Endothelial cell of coronary artery (primary cell): ENCODE measurements around the gene CLOCK. TPM values are rescaled to one million over a fixed set of nuclear protein-coding genes. Genes with fewer than 3 reads are reported as not detected.

Experiments
- total RNA-seq: library from RNA; depleted of rRNA; stranded (reverse); fragments of >200 nt; gene quantifications from 2 replicates; pipeline ENCODE4 v1.2.3, GENCODE V29; 2014

The CLOCK gene, protein sequence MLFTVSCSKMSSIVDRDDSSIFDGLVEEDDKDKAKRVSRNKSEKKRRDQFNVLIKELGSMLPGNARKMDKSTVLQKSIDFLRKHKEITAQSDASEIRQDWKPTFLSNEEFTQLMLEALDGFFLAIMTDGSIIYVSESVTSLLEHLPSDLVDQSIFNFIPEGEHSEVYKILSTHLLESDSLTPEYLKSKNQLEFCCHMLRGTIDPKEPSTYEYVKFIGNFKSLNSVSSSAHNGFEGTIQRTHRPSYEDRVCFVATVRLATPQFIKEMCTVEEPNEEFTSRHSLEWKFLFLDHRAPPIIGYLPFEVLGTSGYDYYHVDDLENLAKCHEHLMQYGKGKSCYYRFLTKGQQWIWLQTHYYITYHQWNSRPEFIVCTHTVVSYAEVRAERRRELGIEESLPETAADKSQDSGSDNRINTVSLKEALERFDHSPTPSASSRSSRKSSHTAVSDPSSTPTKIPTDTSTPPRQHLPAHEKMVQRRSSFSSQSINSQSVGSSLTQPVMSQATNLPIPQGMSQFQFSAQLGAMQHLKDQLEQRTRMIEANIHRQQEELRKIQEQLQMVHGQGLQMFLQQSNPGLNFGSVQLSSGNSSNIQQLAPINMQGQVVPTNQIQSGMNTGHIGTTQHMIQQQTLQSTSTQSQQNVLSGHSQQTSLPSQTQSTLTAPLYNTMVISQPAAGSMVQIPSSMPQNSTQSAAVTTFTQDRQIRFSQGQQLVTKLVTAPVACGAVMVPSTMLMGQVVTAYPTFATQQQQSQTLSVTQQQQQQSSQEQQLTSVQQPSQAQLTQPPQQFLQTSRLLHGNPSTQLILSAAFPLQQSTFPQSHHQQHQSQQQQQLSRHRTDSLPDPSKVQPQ
- total RNA-seq: 16.7 and 18.8 TPM in 2 replicates

DNA sequence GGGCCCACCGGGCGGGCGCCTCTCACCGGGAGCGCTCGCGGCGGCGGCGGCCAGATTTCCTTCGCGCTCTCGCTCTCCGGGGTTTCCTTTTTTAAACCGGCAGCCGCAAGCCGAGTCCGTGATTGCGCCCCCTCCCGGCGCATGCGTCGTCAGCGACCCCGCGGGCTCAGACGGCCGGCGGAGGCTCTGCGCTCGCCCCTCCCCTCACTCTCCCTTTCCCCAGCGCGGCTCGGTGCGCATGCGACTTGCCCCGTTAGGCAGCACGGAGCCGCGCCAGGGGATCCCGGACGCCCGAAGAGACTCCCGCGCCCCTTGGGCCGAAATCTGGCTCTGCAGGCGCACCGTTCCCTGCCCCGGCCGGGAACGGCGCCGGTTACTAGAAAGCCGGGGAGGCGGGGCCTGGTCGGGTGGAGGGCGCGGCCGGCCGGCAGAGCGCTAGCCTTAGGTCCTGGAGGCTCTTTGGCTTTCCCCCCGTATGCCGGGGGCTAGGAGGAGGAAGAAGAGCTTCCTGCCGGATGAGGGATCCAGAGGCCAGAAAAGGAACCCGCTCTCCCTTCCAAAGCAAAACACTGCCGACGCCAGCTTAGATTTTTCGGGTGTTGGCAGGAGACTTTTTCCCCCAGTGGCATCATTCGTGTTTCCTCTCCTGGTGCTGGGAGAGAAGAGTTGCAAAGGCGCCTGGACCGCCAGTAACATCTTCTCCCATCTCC, at the start of gene CLOCK:
CLOCK (minus strand) TSS at position 154 of the 710 bp plus-strand sequence. CDS start 64,124 bp downstream, outside the sequence.

DNA sequence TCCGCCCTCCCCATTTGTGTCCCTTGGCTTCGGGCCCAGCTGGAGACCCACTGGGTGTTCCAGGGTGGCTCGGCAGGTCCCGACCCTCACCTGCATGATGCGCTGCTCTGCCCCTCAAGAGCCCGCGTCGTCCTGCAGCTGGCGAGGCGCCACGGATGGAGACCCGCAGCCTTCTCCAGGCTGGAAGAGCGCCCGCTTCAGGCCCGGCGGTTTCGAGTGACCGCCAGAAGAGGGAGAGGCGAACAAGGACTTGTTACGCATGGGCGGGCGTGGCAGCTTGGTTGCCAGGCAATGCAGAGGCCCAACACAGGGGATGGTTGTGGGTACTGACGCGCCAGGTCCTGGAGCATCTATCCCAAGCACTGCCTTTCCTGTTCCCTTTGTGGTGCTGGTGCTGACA, 45.3 kb upstream of the CLOCK start, which contains the start of gene PDCL2:
PDCL2 (minus strand) TSS at position 232 of the 400 bp plus-strand sequence; CDS start at position 96, 136 bp downstream.

DNA sequence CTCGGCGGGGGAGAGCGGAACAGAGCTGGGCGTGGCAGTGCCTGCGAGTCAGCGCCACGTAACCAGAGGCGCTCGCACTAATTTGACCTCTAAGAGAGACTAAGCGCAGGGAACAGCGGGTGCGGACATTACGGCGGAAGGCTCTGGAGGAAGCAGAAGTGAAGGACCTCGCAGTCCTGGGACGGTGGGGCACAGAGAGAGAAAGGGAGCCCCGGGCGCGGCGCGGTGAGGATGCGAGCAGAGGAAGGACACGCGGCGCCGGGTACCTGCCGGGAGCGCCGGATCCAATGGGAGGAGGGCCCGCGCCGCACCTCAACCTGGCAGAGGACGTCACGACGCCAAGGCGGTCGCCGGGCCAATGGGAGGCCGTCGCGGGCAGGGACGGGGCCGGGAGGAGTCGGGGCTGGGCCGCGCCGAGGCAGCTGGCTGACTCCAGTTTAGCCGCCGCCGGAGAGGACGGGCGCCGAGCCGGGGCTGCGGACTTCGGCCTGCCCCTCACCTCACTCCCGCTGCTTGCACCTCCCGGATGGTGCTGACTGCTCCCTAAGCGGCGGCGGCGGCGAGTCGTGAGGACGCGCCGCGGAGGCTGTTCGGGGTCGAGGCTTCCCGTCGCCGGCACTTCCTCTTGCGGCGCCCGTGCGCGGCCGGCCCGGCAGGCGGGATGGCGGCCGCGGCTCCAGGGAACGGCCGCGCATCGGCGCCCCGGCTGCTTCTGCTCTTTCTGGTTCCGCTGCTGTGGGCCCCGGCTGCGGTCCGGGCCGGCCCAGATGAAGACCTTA, 151.0 kb downstream of the CLOCK start, which contains the start of gene TMEM165:
TMEM165 (plus strand) TSS at position 429 of the 779 bp plus-strand sequence; CDS start at position 662, 233 bp downstream.

Other genes with a start within 250 kb of the CLOCK start
- gene SRD5A3, start 200.7 kb downstream of the CLOCK start, total RNA-seq: 9.4 and 11.2 TPM in 2 replicates
- 111 and 142 TPM in 2 replicates for gene TMEM165, start 151.0 kb downstream of the CLOCK start, total RNA-seq
- not detected in 2 replicates for gene PDCL2, start 45.3 kb upstream of the CLOCK start, total RNA-seq
- 0.09 and 0.72 TPM in 2 replicates for gene NMU, start 89.4 kb upstream of the CLOCK start, total RNA-seq